Panc1 (cell line): Measurements from ENCODE around the gene SMARCB1. TPM values are rescaled to one million over a fixed set of nuclear protein-coding genes. Genes with fewer than 3 reads are reported as not detected.

Experiments used
- ATAC-seq: fragments of 200-7000 bp; cut with Tn5 transposase; 2 replicates; pipeline ENCODE4 v1.9.1; 2020; ENCODE audit warnings: mild to moderate bottlenecking, moderate library complexity
- BruUV-seq: library from RNA; stranded (reverse); fragments of 400-500 nt; replicated peaks from 2 replicates; lab custom pipeline; 2021; lab: Mats Ljungman, UMichigan
- CTCF ChIA-PET: fragments of 300-600 bp; sonication (Branson Sonifier 250); formaldehyde crosslinking; loops from one replicate; lab custom pipeline; 2022; ENCODE audit warnings: antibody characterized with exemption; lab: Charles Lee
- POLR2A ChIA-PET: fragments of 300-600 bp; sonication (Branson Sonifier 250); formaldehyde crosslinking; loops from one replicate; lab custom pipeline; 2022; ENCODE audit warnings: antibody characterized with exemption; lab: Charles Lee
- DNase-seq: peaks from one replicate; pipeline ENCODE4 v3.0.0-alpha.2; 2010; ENCODE audit warnings: low read depth, low spot score
- H3K27ac ChIP-seq: 2 replicates; pipeline ENCODE4 v1.5.1; 2011; ENCODE audit warnings: mild to moderate bottlenecking, low read length, inconsistent platforms
- H3K27me3 ChIP-seq: fragments of 200-500 bp; sonication (Bioruptor generic); 2 replicates; pipeline ENCODE4 v1.6.0; 2014; ENCODE audit warnings: low read length, inconsistent platforms; ENCODE audit not compliant: control insufficient read depth, insufficient read depth
- H3K36me3 ChIP-seq: fragments of 200-500 bp; sonication (Bioruptor generic); 2 replicates; pipeline ENCODE4 v1.5.1; 2014; ENCODE audit warnings: inconsistent platforms, mild to moderate bottlenecking, low read length, moderate library complexity; ENCODE audit not compliant: control insufficient read depth, insufficient read depth
- H3K4me1 ChIP-seq: 2 replicates; pipeline ENCODE4 v1.5.1; 2011; ENCODE audit warnings: inconsistent platforms, mild to moderate bottlenecking, low read length, moderate library complexity; ENCODE audit not compliant: control insufficient read depth, insufficient read depth
- H3K4me3 ChIP-seq, 2 experiments: 2 replicates each; pipeline ENCODE4 v1.5.1; 2011 to 2012; ENCODE audit warnings: low read depth in 2 of 2, low read length in 2 of 2, mild to moderate bottlenecking in 2 of 2, inconsistent platforms in 1 of 2, moderate library complexity in 1 of 2
- H3K9me3 ChIP-seq: fragments of 200-500 bp; sonication (Bioruptor generic); 2 replicates; pipeline ENCODE4 v1.5.1; 2014; ENCODE audit warnings: low read depth, mild to moderate bottlenecking, inconsistent platforms, low read length, moderate library complexity; ENCODE audit not compliant: control insufficient read depth, insufficient read depth
- POLR2AphosphoS5 ChIP-seq: IDR thresholded peaks from 2 replicates; pipeline ENCODE4 v1.6.1; 2012; ENCODE audit warnings: mild to moderate bottlenecking, low read depth, low read length, moderate library complexity
- SIN3A ChIP-seq: IDR thresholded peaks from 2 replicates; pipeline ENCODE4 v1.6.1; 2012; ENCODE audit warnings: low read depth, mild to moderate bottlenecking, low read length, moderate library complexity, borderline replicate concordance; ENCODE audit not compliant: insufficient read depth
- TCF7L2 ChIP-seq: IDR thresholded peaks from 2 replicates; pipeline ENCODE4 v1.6.1; 2011; ENCODE audit warnings: mild to moderate bottlenecking, low read depth, low read length, inconsistent platforms
- in situ Hi-C: cut with HindIII; loops from 2 replicates; pipeline ENCODE4 v1.10.0; 2016; ENCODE audit warnings: low sequenced_read_pairs, low pct_unique_long_range_greater_than_20kb
- intact Hi-C: fragments of 100-400 bp; cut with micrococcal nuclease; formaldehyde crosslinking; loops from one replicate; pipeline ENCODE4 v1.10.0; 2022; ENCODE audit not compliant: unreplicated experiment
- total RNA-seq: library from RNA; stranded (reverse); gene quantifications from one replicate; pipeline ENCODE4 v1.2.1, GENCODE V29; 2021; ENCODE audit not compliant: unreplicated experiment
- TF ChIP-seq, protein P1 (sequence below), 2 experiments: IDR thresholded peaks; 2 replicates each; pipeline ENCODE4 v1.6.1; 2011 to 2012; ENCODE audit warnings: low read depth in 2 of 2, control low read depth in 1 of 2, low read length in 1 of 2, mild to moderate bottlenecking in 1 of 2, moderate library complexity in 1 of 2; ENCODE audit not compliant: insufficient read depth in 1 of 2
- TF ChIP-seq, protein P2 (sequence below): fragments of 450-650 bp; IDR thresholded peaks from 2 replicates; pipeline ENCODE4 v1.5.1; 2017; ENCODE audit warnings: mild to moderate bottlenecking

Gene SMARCB1
- total RNA-seq, 1 experiment from 2014 or later, result 70.2 TPM

DNA sequence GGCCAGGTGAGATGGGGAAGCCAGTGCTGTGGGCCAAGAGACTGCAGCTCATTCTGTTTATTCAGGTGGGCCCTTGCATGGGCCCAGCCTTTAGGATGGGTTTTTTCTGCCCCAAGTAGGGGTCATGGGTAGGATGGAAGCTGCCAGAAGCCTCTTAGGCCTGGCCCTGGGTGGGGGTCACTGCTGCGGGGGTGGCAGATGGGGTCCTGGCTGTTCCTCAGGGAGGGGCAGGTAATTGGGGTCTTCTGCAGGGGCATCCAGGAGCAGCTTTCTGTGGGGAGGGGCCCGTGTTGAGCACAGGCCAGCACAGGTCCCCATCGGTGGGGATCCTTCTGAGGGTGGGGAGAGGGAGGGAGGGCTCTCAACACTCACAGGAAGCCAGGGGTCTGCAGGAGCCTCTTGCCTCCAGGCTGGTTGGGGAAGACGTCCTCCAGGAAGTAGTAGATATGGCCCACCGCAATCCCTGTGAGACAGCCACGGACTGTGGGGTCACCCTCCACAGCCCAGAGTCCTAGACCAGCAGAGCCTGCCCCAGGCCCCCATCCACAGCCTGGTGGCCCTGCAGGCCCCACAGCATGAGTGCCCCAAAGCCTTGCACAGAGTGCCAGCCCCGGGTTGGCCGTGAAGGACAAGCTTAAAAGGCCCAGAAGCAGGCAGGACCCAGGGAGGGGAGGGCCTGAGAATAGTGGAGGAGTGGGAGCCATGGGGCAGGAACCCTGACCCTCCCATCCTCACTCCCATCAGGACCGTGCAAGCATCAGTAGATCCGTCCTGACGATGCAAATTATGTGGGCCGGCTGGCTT is 50.1 kb downstream of the SMARCB1 start:
- in situ Hi-C loops, result no loop called here
- no peaks in the 10 kb centered on the region for H3K4me1 ChIP-seq
- CTCF ChIA-PET, result no interaction called here

DNA sequence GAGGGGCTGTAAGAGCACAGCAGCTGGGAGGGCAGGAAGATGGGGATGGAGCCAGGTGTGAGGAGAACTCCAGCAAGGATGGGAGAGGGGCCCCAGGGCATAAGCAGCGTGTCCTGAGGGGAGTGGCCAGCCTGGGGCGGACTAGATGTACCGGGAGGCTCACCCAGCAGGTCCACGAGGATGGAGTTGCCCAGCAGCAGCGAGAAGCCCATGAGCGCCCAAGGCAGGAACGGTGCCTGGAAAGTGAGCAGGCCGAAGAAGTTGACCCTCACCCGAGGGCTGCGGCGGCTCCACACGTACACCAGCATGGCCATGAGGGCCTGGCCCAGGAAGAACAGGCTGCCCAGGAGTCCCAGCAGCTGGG is 50.7 kb downstream of the SMARCB1 start:
- H3K27ac ChIP-seq, result no peak overlapping the region
- H3K9me3 ChIP-seq, result no peaks in the 10 kb centered on the region
- H3K36me3 ChIP-seq, result no peaks in the 10 kb centered on the region
- H3K27me3 ChIP-seq, result no peaks in the 10 kb centered on the region
- BruUV-seq, result no TSS peak
- no peaks in the 10 kb centered on the region for H3K4me1 ChIP-seq
- no peak overlapping the region for H3K4me3 ChIP-seq
- TF ChIP-seq, protein P1, sequence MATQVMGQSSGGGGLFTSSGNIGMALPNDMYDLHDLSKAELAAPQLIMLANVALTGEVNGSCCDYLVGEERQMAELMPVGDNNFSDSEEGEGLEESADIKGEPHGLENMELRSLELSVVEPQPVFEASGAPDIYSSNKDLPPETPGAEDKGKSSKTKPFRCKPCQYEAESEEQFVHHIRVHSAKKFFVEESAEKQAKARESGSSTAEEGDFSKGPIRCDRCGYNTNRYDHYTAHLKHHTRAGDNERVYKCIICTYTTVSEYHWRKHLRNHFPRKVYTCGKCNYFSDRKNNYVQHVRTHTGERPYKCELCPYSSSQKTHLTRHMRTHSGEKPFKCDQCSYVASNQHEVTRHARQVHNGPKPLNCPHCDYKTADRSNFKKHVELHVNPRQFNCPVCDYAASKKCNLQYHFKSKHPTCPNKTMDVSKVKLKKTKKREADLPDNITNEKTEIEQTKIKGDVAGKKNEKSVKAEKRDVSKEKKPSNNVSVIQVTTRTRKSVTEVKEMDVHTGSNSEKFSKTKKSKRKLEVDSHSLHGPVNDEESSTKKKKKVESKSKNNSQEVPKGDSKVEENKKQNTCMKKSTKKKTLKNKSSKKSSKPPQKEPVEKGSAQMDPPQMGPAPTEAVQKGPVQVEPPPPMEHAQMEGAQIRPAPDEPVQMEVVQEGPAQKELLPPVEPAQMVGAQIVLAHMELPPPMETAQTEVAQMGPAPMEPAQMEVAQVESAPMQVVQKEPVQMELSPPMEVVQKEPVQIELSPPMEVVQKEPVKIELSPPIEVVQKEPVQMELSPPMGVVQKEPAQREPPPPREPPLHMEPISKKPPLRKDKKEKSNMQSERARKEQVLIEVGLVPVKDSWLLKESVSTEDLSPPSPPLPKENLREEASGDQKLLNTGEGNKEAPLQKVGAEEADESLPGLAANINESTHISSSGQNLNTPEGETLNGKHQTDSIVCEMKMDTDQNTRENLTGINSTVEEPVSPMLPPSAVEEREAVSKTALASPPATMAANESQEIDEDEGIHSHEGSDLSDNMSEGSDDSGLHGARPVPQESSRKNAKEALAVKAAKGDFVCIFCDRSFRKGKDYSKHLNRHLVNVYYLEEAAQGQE (IDR thresholded peaks at IDR 0.05; ENCODE audit: insufficient read depth in 1 of 2, low read depth in 2 of 2, low read length in 1 of 2), result no peak
- TF ChIP-seq TCF7L2 (no peak), POLR2AphosphoS5 (no peak), SIN3A (no peak)
- TF ChIP-seq, protein P2, sequence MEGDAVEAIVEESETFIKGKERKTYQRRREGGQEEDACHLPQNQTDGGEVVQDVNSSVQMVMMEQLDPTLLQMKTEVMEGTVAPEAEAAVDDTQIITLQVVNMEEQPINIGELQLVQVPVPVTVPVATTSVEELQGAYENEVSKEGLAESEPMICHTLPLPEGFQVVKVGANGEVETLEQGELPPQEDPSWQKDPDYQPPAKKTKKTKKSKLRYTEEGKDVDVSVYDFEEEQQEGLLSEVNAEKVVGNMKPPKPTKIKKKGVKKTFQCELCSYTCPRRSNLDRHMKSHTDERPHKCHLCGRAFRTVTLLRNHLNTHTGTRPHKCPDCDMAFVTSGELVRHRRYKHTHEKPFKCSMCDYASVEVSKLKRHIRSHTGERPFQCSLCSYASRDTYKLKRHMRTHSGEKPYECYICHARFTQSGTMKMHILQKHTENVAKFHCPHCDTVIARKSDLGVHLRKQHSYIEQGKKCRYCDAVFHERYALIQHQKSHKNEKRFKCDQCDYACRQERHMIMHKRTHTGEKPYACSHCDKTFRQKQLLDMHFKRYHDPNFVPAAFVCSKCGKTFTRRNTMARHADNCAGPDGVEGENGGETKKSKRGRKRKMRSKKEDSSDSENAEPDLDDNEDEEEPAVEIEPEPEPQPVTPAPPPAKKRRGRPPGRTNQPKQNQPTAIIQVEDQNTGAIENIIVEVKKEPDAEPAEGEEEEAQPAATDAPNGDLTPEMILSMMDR, result no peak
- intact Hi-C loops, result no loop called here
- ChIA-PET POLR2A (no interaction called here), CTCF (no interaction called here)
- ATAC-seq (no peak), DNase-seq (no peak)
- in situ Hi-C loops, result no loop called here

More for the DNA sequence above, 50.1 kb downstream of the SMARCB1 start:
- BruUV-seq, result no TSS peak
- H3K4me3 ChIP-seq, result no peak overlapping the region
- TF ChIP-seq POLR2AphosphoS5 (no peak), SIN3A (no peak)
- TF ChIP-seq, protein P2, result no peak
- DNase-seq, result no peak
- no peak for ATAC-seq
- intact Hi-C loops, result no loop called here
- H3K27ac ChIP-seq, result no peak overlapping the region
- no peaks in the 10 kb centered on the region for H3K27me3 ChIP-seq
- H3K9me3 ChIP-seq, result no peaks in the 10 kb centered on the region
- H3K36me3 ChIP-seq, result no peaks in the 10 kb centered on the region
- POLR2A ChIA-PET, result no interaction called here
